Retinal pigment epithelial cell (primary cell): ENCODE data around the gene DAD1.

Source experiments
- DNase-seq: peaks from one replicate; pipeline ENCODE4 v3.0.0-alpha.2; 2010; ENCODE audit warnings: low read depth
- H3K4me3 ChIP-seq: 2 replicates; pipeline ENCODE4 v1.5.1; 2011; ENCODE audit warnings: mild to moderate bottlenecking, low read length, control low read depth, moderate library complexity
- CTCF ChIP-seq: conservative IDR thresholded peaks from 2 replicates; pipeline ENCODE4 v1.5.1; 2011; ENCODE audit warnings: low read depth, low read length, control low read depth, inconsistent platforms

The DAD1 gene

GRCh38 chr14:22535916-22536315 lies 53.1 kb downstream of the DAD1 start:
- no peak overlapping the region for H3K4me3 ChIP-seq
- DNase-seq: no peak
- TF ChIP-seq CTCF: no peak

- no peak for TF ChIP-seq CTCF
Measured at GRCh38 chr14:22535126-22535525, 53.9 kb downstream of the DAD1 start.

GRCh38 chr14:22534547-22534946 lies 54.5 kb downstream of the DAD1 start:
- DNase-seq: no peak
- TF ChIP-seq CTCF: no peak
- no peak overlapping the region for H3K4me3 ChIP-seq

More at GRCh38 chr14:22535126-22535525, 53.9 kb downstream of the DAD1 start:
- no peak for DNase-seq
- H3K4me3 ChIP-seq: no peak overlapping the region

- no peak overlapping the region for H3K4me3 ChIP-seq
- no peak for DNase-seq
- TF ChIP-seq CTCF: no peak
Measured at GRCh38 chr14:22533739-22534359, 55.2 kb downstream of the DAD1 start.

GRCh38 chr14:22533057-22533704 lies 55.8 kb downstream of the DAD1 start:
- no peak for DNase-seq
- TF ChIP-seq CTCF: no peak
- H3K4me3 ChIP-seq: no peak overlapping the region

- H3K4me3 ChIP-seq: no peak overlapping the region
- DNase-seq: no peak
- no peak for TF ChIP-seq CTCF
Measured at GRCh38 chr14:22532345-22533056, 56.5 kb downstream of the DAD1 start.
